ENCODE measurements around the gene S1PR2.
A peak's percentile ranks its signal among the peaks of the same experiment; 100 is the strongest.
"Not testable (repeated sequence)": the region's sequence is repeated elsewhere in the genome, so short reads cannot be mapped to it uniquely, and the experiment has no call there.

The S1PR2 gene

GRCh38 chr19:10198889-10199644, 32.1 kb downstream of the S1PR2 start:
- not testable (repeated sequence) for DNase-seq (ENCODE audit: low read depth, low spot score); H3K4me3 ChIP-seq (ENCODE audit: low read length)

- DNase-seq (ENCODE audit: low read depth, low spot score) = no peak
- H3K4me3 ChIP-seq (ENCODE audit: low read length) = peak overlapping the region; percentile 94
Observed at GRCh38 chr19:10195199-10195519, 36.0 kb downstream of the S1PR2 start.

- H3K4me3 ChIP-seq (ENCODE audit: low read length) = peak within 1 kb of the TSS; percentile 94
- DNase-seq (ENCODE audit: low read depth, low spot score) = peak; percentile 97
Observed at GRCh38 chr19:10194500-10195198, 36.5 kb downstream of the S1PR2 start, which contains the start of gene DNMT1. DNMT1 (minus strand) TSS chr19:10194953; CDS start chr19:10194899, 54 bp downstream.

DNA sequence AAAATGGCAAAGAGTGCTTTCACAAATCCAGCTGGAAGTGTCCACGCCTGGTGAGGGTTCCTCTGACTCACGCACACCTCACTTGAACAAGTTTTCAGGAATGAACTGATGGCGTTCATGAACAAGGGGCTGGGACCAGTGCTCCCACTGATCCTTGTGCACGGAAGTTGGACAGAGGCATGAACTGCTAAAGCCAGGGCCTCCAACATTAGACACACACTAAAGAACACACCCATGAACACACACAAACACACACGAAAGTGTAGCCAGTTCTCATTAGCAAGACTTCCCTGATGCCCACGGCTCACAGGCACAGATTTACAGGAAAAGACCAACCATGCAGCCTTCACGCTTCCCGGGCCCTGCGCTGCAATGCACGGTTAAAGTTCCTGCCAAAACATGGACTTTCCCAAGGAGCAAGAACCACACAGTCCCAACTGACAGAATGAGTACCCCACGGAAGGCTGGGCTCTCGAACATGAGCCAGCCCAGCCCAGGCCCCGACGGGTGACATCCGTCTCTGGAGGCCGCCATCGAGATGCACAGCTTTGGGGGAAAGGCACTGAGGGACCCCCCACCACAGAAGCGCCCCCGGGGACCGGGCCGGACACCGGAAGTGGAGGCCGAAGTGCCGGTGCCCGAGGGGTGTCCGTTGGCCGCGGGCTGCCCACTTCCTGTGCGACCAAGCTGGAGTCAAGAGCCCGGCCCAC, 37.2 kb downstream of the S1PR2 start:
- no peak for DNase-seq (ENCODE audit: low read depth, low spot score)
- peak overlapping the region; percentile 94 for H3K4me3 ChIP-seq (ENCODE audit: low read length)

DNA sequence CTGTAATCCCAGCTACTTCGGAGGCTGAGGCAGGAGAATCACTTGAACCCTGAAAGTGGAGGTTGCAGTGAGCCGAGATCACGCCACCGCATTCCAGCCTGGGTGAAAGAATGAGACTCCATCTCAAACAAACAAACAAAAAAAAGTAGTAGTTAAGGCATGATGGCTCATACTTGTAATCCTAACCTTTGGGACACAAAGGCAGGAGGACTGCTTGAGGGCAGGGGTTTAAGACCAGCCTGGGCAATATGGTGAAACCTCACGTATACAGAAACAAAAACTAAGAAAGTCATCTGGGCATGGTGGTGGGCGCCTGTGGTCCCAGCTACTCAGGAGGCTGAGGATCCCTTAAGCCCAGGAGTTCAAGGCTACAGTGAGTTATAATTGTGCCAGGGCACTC, 38.2 kb downstream of the S1PR2 start:
- DNase-seq (ENCODE audit: low read depth, low spot score) = no peak
- H3K4me3 ChIP-seq (ENCODE audit: low read length) = peak overlapping the region; percentile 94

GRCh38 chr19:10191347-10191746, 39.8 kb downstream of the S1PR2 start:
- DNase-seq (ENCODE audit: low read depth, low spot score) = no peak
- no peak overlapping the region for H3K4me3 ChIP-seq (ENCODE audit: low read length)

- H3K4me3 ChIP-seq (ENCODE audit: low read length) = no peak overlapping the region
- DNase-seq (ENCODE audit: low read depth, low spot score) = no peak
Observed at GRCh38 chr19:10190026-10190425, 41.1 kb downstream of the S1PR2 start.

- DNase-seq (ENCODE audit: low read depth, low spot score) = no peak
- no peak overlapping the region for H3K4me3 ChIP-seq (ENCODE audit: low read length)
Observed at GRCh38 chr19:10189616-10190015, 41.5 kb downstream of the S1PR2 start.

DNA sequence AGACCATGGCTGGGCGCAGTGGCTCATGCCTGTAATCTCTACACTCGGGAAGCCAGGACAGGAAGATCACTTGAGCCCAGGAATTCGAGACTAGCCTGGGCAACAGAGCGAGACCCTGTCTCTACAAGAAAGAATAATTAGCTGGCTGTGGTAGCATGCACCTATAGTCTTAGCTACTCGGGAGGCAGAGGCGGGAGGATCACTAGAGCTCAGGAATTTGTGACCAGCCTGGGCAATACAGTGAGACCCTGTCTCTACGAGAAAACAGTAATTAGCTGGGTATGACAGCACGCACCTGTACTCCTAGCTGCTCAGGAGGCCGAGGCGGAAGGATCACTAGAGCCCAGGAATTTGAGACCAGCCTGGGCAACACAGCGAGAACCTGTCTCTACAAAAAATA, 43.8 kb downstream of the S1PR2 start:
- H3K4me3 ChIP-seq (ENCODE audit: low read length) = no peak overlapping the region
- DNase-seq (ENCODE audit: low read depth, low spot score) = no peak

DNA sequence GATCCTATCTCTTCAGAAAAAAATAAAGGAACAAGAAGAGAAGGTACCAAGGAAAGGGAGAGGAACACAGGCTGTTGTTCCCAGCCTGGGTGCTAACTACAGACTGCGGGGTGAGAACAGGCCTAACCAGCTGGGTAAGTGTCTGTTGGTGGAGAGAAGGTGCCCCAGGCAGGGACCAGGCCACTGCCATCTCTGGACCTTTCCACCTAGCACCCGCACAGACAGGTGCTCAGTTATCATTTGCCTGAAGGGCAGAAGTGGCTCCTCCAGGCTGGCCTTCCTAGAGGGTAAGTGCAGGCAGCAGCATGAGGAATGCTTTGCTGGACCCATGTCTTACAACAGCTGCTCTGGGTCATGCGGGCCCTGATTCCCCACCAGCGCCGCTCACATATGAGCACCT, 46.5 kb downstream of the S1PR2 start:
- no peak overlapping the region for H3K4me3 ChIP-seq (ENCODE audit: low read length)
- no peak for DNase-seq (ENCODE audit: low read depth, low spot score)

DNA sequence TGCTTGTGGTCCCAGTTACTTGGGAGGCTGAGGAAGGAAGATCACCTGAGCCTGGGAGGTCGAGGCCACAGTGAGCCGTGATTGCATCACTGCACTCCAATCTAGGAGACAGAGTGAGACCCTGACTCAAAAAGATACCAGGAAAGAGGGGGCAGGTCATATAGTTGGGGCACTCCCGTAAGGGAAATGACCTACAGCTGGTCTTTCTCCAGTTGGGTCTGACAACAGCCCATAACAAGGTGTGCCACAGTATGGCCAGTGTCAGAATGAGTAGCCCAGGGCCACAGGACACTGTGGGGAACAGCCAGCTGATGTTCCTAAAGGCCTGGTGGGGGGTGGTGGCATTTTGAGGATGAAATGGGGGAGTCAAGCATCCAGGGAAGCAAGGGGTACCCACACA, 47.2 kb downstream of the S1PR2 start:
- DNase-seq (ENCODE audit: low read depth, low spot score) = no peak
- no peak overlapping the region for H3K4me3 ChIP-seq (ENCODE audit: low read length)

DNA sequence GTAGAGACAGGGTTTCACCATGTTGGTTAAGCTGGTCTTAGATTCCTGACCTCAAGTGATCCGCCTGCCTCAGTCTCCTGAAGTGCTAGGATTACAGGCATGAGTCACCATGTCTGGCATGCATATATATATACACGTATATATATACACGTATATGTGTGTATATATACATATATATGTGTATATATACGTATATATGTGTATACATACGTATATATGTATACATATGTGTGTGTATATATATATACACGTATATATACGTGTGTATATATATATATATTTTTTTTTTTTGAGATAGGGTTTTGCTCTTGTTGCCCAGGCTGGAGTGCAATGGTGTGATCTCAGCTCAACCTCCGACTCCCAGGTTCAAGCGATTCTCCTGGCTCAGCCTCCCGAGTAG, 48.3 kb downstream of the S1PR2 start:
- no peak overlapping the region for H3K4me3 ChIP-seq (ENCODE audit: low read length)
- no peak for DNase-seq (ENCODE audit: low read depth, low spot score)

DNA sequence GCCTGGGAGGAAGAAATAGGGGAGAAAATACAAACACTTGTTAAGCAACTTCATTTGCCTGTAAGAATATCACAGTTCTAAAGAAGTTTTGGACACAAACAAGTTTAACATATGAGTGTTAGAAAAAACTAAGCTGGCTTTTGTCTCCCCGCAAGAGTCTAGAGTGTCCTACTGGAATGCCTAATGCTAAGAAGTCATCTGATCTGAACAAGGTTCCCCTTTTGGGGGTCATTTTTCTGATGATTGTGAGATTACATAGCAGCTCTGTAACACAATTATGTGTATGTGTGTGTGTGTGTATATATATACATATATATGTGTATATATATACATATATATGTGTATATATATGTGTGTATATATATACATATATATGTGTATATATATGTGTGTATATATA, 49.1 kb downstream of the S1PR2 start:
- H3K4me3 ChIP-seq (ENCODE audit: low read length) = no peak overlapping the region
- DNase-seq (ENCODE audit: low read depth, low spot score) = no peak

- DNase-seq (ENCODE audit: low read depth, low spot score) = no peak
- H3K4me3 ChIP-seq (ENCODE audit: low read length) = no peak overlapping the region
Observed at GRCh38 chr19:10180459-10180858, 50.7 kb downstream of the S1PR2 start.

DNA sequence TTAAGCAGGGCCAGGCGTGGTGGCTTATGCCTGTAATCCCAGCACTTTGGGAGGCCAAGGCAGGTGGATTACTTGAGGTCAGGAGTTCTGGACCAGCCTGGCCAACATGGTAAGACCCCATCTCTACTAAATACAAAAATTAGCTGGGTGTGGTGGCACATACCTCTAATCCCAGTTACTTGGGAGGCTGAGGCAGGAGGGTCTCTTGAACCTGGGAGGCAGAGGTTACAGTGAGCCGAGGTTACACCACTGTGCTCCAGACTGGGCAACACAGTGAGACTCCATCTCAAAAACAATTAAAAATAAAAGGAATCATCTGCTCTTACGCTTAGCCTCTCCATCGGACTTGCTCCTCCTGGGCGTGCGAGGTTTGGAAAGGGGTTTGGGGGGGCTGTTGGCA, 51.1 kb downstream of the S1PR2 start:
- DNase-seq (ENCODE audit: low read depth, low spot score); H3K4me3 ChIP-seq (ENCODE audit: low read length): not testable (repeated sequence)

- H3K4me3 ChIP-seq (ENCODE audit: low read length) = no peak overlapping the region
- DNase-seq (ENCODE audit: low read depth, low spot score) = no peak
Observed at GRCh38 chr19:10173527-10173926, 57.6 kb downstream of the S1PR2 start.
